Endothelial cell (in vitro differentiated cells): ENCODE data around the gene ZIC2. TPM values are rescaled to one million over a fixed set of nuclear protein-coding genes. Genes with fewer than 3 reads are reported as not detected.

Experiments
- DNase-seq: peaks from one replicate; pipeline ENCODE4 v3.0.0; 2021; ENCODE audit warnings: low spot score
- H3K27ac Mint-ChIP-seq: one replicate; pipeline ENCODE4 v1.8.0; 2021; ENCODE audit warnings: mixed read lengths, inconsistent platforms; ENCODE audit not compliant: unreplicated experiment
- H3K27me3 Mint-ChIP-seq: one replicate; pipeline ENCODE4 v1.8.0; 2021; ENCODE audit warnings: mild to moderate bottlenecking, moderate library complexity, mixed read lengths, inconsistent platforms; ENCODE audit not compliant: unreplicated experiment
- H3K36me3 Mint-ChIP-seq: one replicate; pipeline ENCODE4 v1.8.0; 2021; ENCODE audit warnings: mild to moderate bottlenecking, low read depth, mixed read lengths, inconsistent platforms; ENCODE audit not compliant: unreplicated experiment
- H3K4me1 Mint-ChIP-seq: one replicate; pipeline ENCODE4 v1.8.0; 2021; ENCODE audit warnings: mild to moderate bottlenecking, mixed read lengths, inconsistent platforms; ENCODE audit not compliant: unreplicated experiment
- H3K4me3 Mint-ChIP-seq: one replicate; pipeline ENCODE4 v1.8.0; 2021; ENCODE audit warnings: mild to moderate bottlenecking, mixed read lengths, inconsistent platforms; ENCODE audit not compliant: unreplicated experiment
- H3K9me3 Mint-ChIP-seq: one replicate; pipeline ENCODE4 v1.8.0; 2021; ENCODE audit warnings: mixed read lengths, inconsistent platforms; ENCODE audit not compliant: unreplicated experiment
- CTCF ChIP-seq: fragments of 200-600 bp; sonication (generic); IDR thresholded peaks from one replicate; pipeline ENCODE4 v1.5.0; 2021; ENCODE audit warnings: antibody characterized with exemption; ENCODE audit not compliant: unreplicated experiment
- total RNA-seq: library from RNA; stranded (reverse); fragmentation: NEBNext Ultra II Directional; extraction: Animal tissue kit (Norgen Biotek cat#: 25700); gene quantifications from one replicate; pipeline ENCODE4 v1.2.1, GENCODE V29; 2021; ENCODE audit not compliant: unreplicated experiment

The ZIC2 gene
- total RNA-seq, 1 donor from 2014 or later = 3.8 TPM

GRCh38 chr13:99995104-99995588 is 13.6 kb downstream of the ZIC2 start:
- peaks cover 21% of the 10 kb centered on the region for H3K4me1 Mint-ChIP-seq
- H3K27me3 Mint-ChIP-seq = peaks cover 22% of the 10 kb centered on the region

GRCh38 chr13:99995589-99996380 is 14.2 kb downstream of the ZIC2 start:
- H3K4me3 Mint-ChIP-seq = no peak overlapping the region
- DNase-seq = no peak
- no peak for TF ChIP-seq CTCF
- peaks cover 19% of the 10 kb centered on the region for H3K27me3 Mint-ChIP-seq
- H3K36me3 Mint-ChIP-seq = peaks cover 7% of the 10 kb centered on the region
- H3K4me1 Mint-ChIP-seq = peaks cover 16% of the 10 kb centered on the region
- no peak overlapping the region for H3K27ac Mint-ChIP-seq
- no peaks in the 10 kb centered on the region for H3K9me3 Mint-ChIP-seq

More at GRCh38 chr13:99995104-99995588, 13.6 kb downstream of the ZIC2 start:
- no peak for TF ChIP-seq CTCF
- Mint-ChIP-seq H3K9me3 (no peaks in the 10 kb centered on the region), H3K36me3 (peaks cover 7% of the 10 kb centered on the region), H3K27ac (no peak overlapping the region), H3K4me3 (no peak overlapping the region)
- no peak for DNase-seq

- H3K27ac Mint-ChIP-seq = no peak overlapping the region
- peaks cover 16% of the 10 kb centered on the region for H3K27me3 Mint-ChIP-seq
- no peak for DNase-seq
- TF ChIP-seq CTCF = no peak
- no peaks in the 10 kb centered on the region for H3K9me3 Mint-ChIP-seq
- H3K36me3 Mint-ChIP-seq = peaks cover 7% of the 10 kb centered on the region
- H3K4me3 Mint-ChIP-seq = peak overlapping the region; percentile 67
- H3K4me1 Mint-ChIP-seq = peaks cover 16% of the 10 kb centered on the region
These were observed 14.9 kb downstream of the ZIC2 start for GRCh38 chr13:99996381-99996973.

DNA sequence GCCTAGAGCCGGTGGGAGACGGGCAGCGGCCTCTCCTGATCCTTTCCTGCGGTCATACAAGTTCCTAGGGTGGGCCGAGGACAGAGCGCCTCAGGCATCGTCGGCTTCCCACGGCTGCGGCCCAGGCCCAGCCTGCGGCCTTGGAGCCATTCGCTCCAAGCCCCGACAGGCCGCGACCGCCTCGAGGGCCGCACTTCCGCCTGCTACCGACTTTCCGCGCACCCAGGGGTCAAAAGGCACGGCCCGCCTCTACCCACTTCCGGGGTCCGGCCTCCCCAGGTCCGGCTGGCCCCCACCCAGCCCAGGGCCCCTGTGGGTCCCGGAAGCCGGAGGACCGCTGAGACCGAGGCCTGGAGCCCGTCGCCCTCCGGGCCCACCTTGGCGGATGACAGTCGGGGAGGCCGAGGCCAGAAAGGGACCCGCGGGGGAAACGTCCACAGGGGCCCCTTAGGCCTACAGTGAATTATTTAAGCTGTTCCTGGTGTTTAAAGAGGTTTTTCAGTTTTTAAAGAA is 16.2 kb downstream of the ZIC2 start:
- no peak for DNase-seq
- no peak for TF ChIP-seq CTCF
- Mint-ChIP-seq H3K27me3 (peaks cover 8% of the 10 kb centered on the region), H3K36me3 (peaks cover 3% of the 10 kb centered on the region), H3K4me1 (peaks cover 8% of the 10 kb centered on the region), H3K9me3 (no peaks in the 10 kb centered on the region), H3K4me3 (no peak overlapping the region), H3K27ac (no peak overlapping the region)

DNA sequence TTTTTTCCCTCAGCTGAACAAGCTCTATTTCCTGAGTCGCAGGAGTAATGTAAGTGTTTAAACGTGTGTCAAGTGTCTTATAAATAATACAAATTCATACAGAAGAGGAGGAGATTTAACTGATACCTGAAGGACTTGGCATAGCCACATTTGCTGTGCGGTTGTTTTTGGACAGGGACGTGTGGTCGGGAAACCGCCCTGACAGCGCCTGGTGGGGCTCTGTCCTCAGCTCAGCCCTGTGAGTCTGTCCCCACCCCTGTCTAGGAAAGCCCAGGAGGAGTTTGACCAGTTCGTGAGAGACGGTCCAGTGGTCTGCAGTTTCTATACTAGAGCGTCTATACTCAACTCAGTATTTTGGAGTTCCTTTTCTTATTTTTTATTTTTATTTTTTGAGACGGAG is 16.7 kb downstream of the ZIC2 start:
- Mint-ChIP-seq H3K27ac (no peak overlapping the region), H3K4me1 (peaks cover 5% of the 10 kb centered on the region), H3K27me3 (peaks cover 8% of the 10 kb centered on the region), H3K36me3 (peaks cover 3% of the 10 kb centered on the region), H3K9me3 (no peaks in the 10 kb centered on the region), H3K4me3 (peak overlapping the region; percentile 11)
- no peak for DNase-seq
- no peak for TF ChIP-seq CTCF
